Left kidney (tissue), 2 donors: Measurements from ENCODE around the gene ARFGEF3. TPM values are rescaled to one million over a fixed set of nuclear protein-coding genes. Genes with fewer than 3 reads are reported as not detected.
"Not testable (repeated sequence)": the region's sequence is repeated elsewhere in the genome, so short reads cannot be mapped to it uniquely, and the experiment has no call there.

Experiments used
- DNase-seq: peaks from one replicate; pipeline ENCODE4 v3.0.0-alpha.2; 2013
- polyA plus RNA-seq: library from polyadenylated mRNA; unstranded; fragments of 120-200 nt; gene quantifications from one replicate; pipeline ENCODE4 v1.2.1, GENCODE V29; 2013; ENCODE audit not compliant: insufficient read length

The ARFGEF3 gene
- polyA plus RNA-seq, 1 donor, result 8.5 TPM

- no peak for DNase-seq
Observed at GRCh38 chr6:138211601-138212000, 49.9 kb downstream of the ARFGEF3 start.

GRCh38 chr6:138212530-138212929 lies 50.8 kb downstream of the ARFGEF3 start:
- DNase-seq, result not testable (repeated sequence)

GRCh38 chr6:138215093-138215782 lies 53.5 kb downstream of the ARFGEF3 start:
- DNase-seq, result no peak

GRCh38 chr6:138218449-138218848 lies 56.7 kb downstream of the ARFGEF3 start, which contains the start of gene PBOV1:
Gene PBOV1 (minus strand): TSS chr6:138218491. CDS start chr6:138218395, 96 bp downstream.
- no peak for DNase-seq

GRCh38 chr6:138219398-138219797 lies 57.7 kb downstream of the ARFGEF3 start:
- DNase-seq, result no peak

- DNase-seq, result no peak
Observed at GRCh38 chr6:138219901-138220300, 58.2 kb downstream of the ARFGEF3 start.

GRCh38 chr6:138222901-138223546 lies 61.3 kb downstream of the ARFGEF3 start:
- no peak for DNase-seq

- DNase-seq, result no peak
Observed at GRCh38 chr6:138225953-138226352, 64.2 kb downstream of the ARFGEF3 start.

- DNase-seq, result no peak
Observed at GRCh38 chr6:138226700-138227315, 65.1 kb downstream of the ARFGEF3 start.

GRCh38 chr6:138227316-138227781 lies 65.6 kb downstream of the ARFGEF3 start:
- DNase-seq, result no peak

- DNase-seq, result no peak
Observed at GRCh38 chr6:138229072-138229471, 67.3 kb downstream of the ARFGEF3 start.

GRCh38 chr6:138229663-138230179 lies 68.0 kb downstream of the ARFGEF3 start:
- DNase-seq, result no peak

- no peak for DNase-seq
Observed at GRCh38 chr6:138230221-138230620, 68.5 kb downstream of the ARFGEF3 start.

GRCh38 chr6:138230759-138231380 lies 69.1 kb downstream of the ARFGEF3 start:
- DNase-seq, result no peak

- no peak for DNase-seq
Observed at GRCh38 chr6:138231381-138231886, 69.7 kb downstream of the ARFGEF3 start.

- DNase-seq, result no peak
Observed at GRCh38 chr6:138234363-138234762, 72.6 kb downstream of the ARFGEF3 start.

GRCh38 chr6:138235205-138235604 lies 73.5 kb downstream of the ARFGEF3 start:
- DNase-seq, result no peak

GRCh38 chr6:138235693-138236092 lies 74.0 kb downstream of the ARFGEF3 start:
- no peak for DNase-seq

GRCh38 chr6:138237463-138237862 lies 75.7 kb downstream of the ARFGEF3 start:
- DNase-seq, result no peak

- no peak for DNase-seq
Observed at GRCh38 chr6:138238368-138238767, 76.6 kb downstream of the ARFGEF3 start.

GRCh38 chr6:138239774-138240173 lies 78.0 kb downstream of the ARFGEF3 start:
- no peak for DNase-seq
